AG04450 (cell line): ENCODE measurements around the gene CBL. TPM values are rescaled to one million over a fixed set of nuclear protein-coding genes. Genes with fewer than 3 reads are reported as not detected.

Experiments used
- CTCF ChIA-PET: fragments of 300-600, 350-600 bp; formaldehyde crosslinking; extraction: SDS; loops from one replicate; lab custom pipeline; 2022; ENCODE audit warnings: antibody characterized with exemption, inconsistent platforms; lab: Charles Lee
- POLR2A ChIA-PET: fragments of 350-600 bp; formaldehyde crosslinking; extraction: SDS; loops from one replicate; lab custom pipeline; 2021; ENCODE audit warnings: antibody characterized with exemption, inconsistent platforms; lab: Yijun Ruan, JAX
- DNase-seq: peaks from one replicate; pipeline ENCODE4 v3.0.0-alpha.2; 2011; ENCODE audit warnings: low read depth, low spot score
- H3K27ac ChIP-seq: one replicate; pipeline ENCODE4 v1.5.1; 2012; ENCODE audit warnings: low read depth, low read length, control low read depth
- H3K27me3 ChIP-seq: one replicate; pipeline ENCODE4 v1.6.0; 2012; ENCODE audit warnings: low read length; ENCODE audit not compliant: control insufficient read depth, insufficient read depth
- H3K4me3 ChIP-seq: 2 replicates; pipeline ENCODE4 v1.5.1; 2011; ENCODE audit warnings: mild to moderate bottlenecking, low read depth, low read length, control low read depth
- H3K9me3 ChIP-seq: 2 replicates; pipeline ENCODE4 v1.5.1; 2012; ENCODE audit warnings: low read length; ENCODE audit not compliant: control insufficient read depth, insufficient read depth
- polyA plus RNA-seq: library from polyadenylated mRNA; depleted of rRNA; stranded (reverse); fragments of >200 nt; gene quantifications from 2 replicates; pipeline ENCODE4 v1.2.3, GENCODE V29; 2011
- TF ChIP-seq, protein P1 (sequence below): IDR thresholded peaks from 2 replicates; pipeline ENCODE4 v1.5.1; 2011; ENCODE audit warnings: low read depth, low read length, control low read depth, inconsistent platforms

Gene CBL
- polyA plus RNA-seq, 1 experiment = 24.3 TPM

DNA sequence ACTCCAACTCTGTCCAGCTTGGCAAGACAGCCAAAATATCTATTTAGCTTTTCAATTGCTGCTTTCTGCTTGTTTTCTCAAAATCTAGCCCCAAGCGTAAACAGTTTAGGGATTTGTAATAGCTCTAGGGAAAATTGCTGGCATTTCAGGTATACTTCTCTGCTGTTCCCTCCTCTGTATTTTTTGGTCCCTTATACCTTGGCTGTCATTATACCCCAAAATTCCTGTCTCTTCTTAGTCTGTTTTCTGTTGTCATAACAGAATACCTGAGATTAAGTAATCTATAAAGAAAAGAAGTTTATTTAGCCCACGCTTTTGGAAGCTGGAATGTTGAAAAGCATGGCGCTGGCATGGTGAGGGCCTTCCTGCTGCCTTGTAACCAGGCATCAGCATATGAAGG lies 87.3 kb downstream of the CBL start:
- Histone ChIP-seq H3K9me3 (peaks cover 18% of the 10 kb centered on the region), H3K27me3 (no peaks in the 10 kb centered on the region), H3K4me3 (no peak overlapping the region), H3K27ac (no peak overlapping the region)
- no peak for DNase-seq
- CTCF ChIA-PET = interaction anchor here (0.6 to 1.7 kb wide), 3 partner anchors 9 to 87 kb away, joined by 3 to 5 read pairs (median 5); partner anchors contain the start of gene CBL
- TF ChIP-seq, protein P1, sequence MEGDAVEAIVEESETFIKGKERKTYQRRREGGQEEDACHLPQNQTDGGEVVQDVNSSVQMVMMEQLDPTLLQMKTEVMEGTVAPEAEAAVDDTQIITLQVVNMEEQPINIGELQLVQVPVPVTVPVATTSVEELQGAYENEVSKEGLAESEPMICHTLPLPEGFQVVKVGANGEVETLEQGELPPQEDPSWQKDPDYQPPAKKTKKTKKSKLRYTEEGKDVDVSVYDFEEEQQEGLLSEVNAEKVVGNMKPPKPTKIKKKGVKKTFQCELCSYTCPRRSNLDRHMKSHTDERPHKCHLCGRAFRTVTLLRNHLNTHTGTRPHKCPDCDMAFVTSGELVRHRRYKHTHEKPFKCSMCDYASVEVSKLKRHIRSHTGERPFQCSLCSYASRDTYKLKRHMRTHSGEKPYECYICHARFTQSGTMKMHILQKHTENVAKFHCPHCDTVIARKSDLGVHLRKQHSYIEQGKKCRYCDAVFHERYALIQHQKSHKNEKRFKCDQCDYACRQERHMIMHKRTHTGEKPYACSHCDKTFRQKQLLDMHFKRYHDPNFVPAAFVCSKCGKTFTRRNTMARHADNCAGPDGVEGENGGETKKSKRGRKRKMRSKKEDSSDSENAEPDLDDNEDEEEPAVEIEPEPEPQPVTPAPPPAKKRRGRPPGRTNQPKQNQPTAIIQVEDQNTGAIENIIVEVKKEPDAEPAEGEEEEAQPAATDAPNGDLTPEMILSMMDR = no peak
- POLR2A ChIA-PET = no interaction called here

DNA sequence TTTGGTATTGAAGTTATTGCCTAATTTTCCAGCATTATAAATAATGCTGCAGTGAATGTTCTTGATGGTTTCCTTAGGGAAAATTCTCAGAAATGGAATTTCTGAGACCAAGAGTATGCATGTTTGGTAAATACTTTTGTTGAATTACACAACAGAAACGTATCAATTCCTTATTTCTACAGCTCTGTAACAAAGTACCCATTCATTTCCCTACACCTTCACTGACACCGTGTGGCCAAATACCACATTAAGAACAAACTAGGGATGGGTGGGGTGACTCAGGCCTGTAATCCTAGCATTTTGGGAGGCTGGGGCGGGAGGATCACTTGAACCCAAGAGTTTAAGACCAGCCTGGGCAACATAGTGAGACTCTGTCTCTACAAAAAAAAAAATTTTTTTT lies 89.0 kb downstream of the CBL start:
- ChIA-PET CTCF (no interaction called here), POLR2A (no interaction called here)
- no peak for DNase-seq
- H3K4me3 ChIP-seq = no peak overlapping the region
- peaks cover 14% of the 10 kb centered on the region for H3K9me3 ChIP-seq
- H3K27me3 ChIP-seq = no peaks in the 10 kb centered on the region
- no peak overlapping the region for H3K27ac ChIP-seq
- TF ChIP-seq, protein P1 = no peak; the same call in 1 of the 2 replicates

DNA sequence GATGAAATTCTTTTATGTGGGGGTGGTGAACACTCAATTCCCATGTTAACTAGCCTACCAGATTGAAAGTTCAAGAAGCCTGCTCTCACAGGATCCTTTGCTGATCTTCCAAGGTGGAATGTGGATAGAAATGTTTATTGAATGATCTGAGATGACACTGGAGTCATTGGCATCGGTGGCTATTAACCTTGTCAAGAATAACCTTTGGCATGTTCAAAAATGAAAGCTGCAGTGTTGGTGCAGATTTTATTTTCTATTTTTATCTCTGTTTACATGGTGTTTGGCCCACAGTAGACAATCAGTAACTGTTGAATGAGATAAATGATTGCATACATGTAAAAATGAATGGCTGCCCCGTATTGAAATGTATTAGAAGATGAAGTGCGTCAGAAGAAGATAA lies 91.8 kb downstream of the CBL start:
- POLR2A ChIA-PET = interaction anchor here (1.1 kb wide), 1 partner anchor 18 kb away, joined by 3 read pairs; no protein-coding TSS in a partner anchor
- Histone ChIP-seq H3K27ac (no peak overlapping the region), H3K9me3 (no peaks in the 10 kb centered on the region), H3K4me3 (no peak overlapping the region), H3K27me3 (no peaks in the 10 kb centered on the region)
- CTCF ChIA-PET = interaction anchor here (0.8 to 1.3 kb wide), 5 partner anchors 14 to 198 kb away, joined by 3 to 9 read pairs (median 4); partner anchors contain the start of gene CBL
- DNase-seq = no peak
- TF ChIP-seq, protein P1 = no peak

DNA sequence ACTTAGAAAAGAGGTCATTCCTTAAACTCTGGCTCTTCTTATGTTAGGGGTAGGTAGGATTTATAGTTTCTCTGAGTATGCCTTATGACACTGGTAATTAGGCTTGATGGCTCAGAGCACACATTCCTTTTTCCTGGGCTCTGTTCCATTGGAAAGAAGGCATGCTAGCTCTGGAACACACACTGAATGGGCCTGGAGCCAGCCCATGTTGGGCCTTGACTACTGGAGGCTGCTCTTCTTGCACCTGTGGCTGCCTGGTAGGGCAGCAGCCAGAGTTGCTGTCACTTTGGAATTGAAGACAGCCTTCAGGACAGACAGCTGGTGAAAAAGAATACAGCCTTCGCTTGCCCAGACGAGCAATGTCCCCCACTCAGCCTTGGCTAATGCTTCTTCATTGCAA lies 92.6 kb downstream of the CBL start:
- no peak for DNase-seq
- POLR2A ChIA-PET = no interaction called here

DNA sequence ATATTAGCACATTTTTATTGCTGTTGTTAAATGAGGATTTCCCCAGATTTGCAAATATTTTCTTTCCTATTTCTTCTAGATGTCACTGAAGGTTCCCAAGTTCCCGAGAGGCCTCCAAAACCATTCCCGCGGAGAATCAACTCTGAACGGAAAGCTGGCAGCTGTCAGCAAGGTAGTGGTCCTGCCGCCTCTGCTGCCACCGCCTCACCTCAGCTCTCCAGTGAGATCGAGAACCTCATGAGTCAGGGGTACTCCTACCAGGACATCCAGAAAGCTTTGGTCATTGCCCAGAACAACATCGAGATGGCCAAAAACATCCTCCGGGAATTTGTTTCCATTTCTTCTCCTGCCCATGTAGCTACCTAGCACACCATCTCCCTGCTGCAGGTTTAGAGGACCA lies 93.3 kb downstream of the CBL start:
- CTCF ChIA-PET = interaction anchor here (0.6 to 2.5 kb wide), 3 partner anchors 16 to 261 kb away, joined by 3 to 11 read pairs (median 4); no protein-coding TSS in a partner anchor

More for the DNA sequence above, 92.6 kb downstream of the CBL start:
- no peaks in the 10 kb centered on the region for H3K27me3 ChIP-seq
- H3K27ac ChIP-seq = no peak overlapping the region
- CTCF ChIA-PET = interaction anchor here (0.6 kb wide), 1 partner anchor 261 kb away, joined by 3 read pairs; no protein-coding TSS in a partner anchor
- no peaks in the 10 kb centered on the region for H3K9me3 ChIP-seq
- no peak overlapping the region for H3K4me3 ChIP-seq
- TF ChIP-seq, protein P1 = no peak

More for the DNA sequence above, 93.3 kb downstream of the CBL start:
- Histone ChIP-seq H3K27ac (no peak overlapping the region), H3K9me3 (no peaks in the 10 kb centered on the region), H3K4me3 (no peak overlapping the region), H3K27me3 (no peaks in the 10 kb centered on the region)
- POLR2A ChIA-PET = no interaction called here
- TF ChIP-seq, protein P1 = no peak
- no peak for DNase-seq
